BJ (cell line): ENCODE results near the gene STYXL2. TPM values are rescaled to one million over a fixed set of nuclear protein-coding genes. Genes with fewer than 3 reads are reported as not detected.

Experiments
- CTCF ChIA-PET: fragments of 350-600 bp; formaldehyde crosslinking; extraction: SDS; loops from one replicate; lab custom pipeline; 2021; ENCODE audit warnings: antibody characterized with exemption, inconsistent platforms; lab: Yijun Ruan, JAX
- POLR2A ChIA-PET: fragments of 300-600 bp; sonication (Branson Sonifier 250); formaldehyde crosslinking; extraction: SDS; loops from one replicate; lab custom pipeline; 2021; ENCODE audit warnings: antibody characterized with exemption; lab: Charles Lee
- DNase-seq: peaks from one replicate; pipeline ENCODE4 v3.0.0-alpha.2; 2011; ENCODE audit warnings: low read depth
- H3K27me3 ChIP-seq: 2 replicates; pipeline ENCODE4 v1.6.0; 2011; ENCODE audit warnings: low read length; ENCODE audit not compliant: control insufficient read depth, insufficient read depth
- H3K36me3 ChIP-seq: 2 replicates; pipeline ENCODE4 v1.5.1; 2011; ENCODE audit warnings: low read length; ENCODE audit not compliant: control insufficient read depth, insufficient read depth
- H3K4me3 ChIP-seq: 2 replicates; pipeline ENCODE4 v1.5.1; 2011; ENCODE audit warnings: low read depth, mild to moderate bottlenecking, control low read depth, low read length
- polyA plus RNA-seq: library from polyadenylated mRNA; depleted of rRNA; stranded (reverse); fragments of >200 nt; gene quantifications from 2 replicates; pipeline ENCODE4 v1.2.3, GENCODE V29; 2011; rRNA removed
- TF ChIP-seq, protein P1 (sequence below): IDR thresholded peaks from 2 replicates; pipeline ENCODE4 v1.5.1; 2011; ENCODE audit warnings: low read depth, mild to moderate bottlenecking, control low read depth, inconsistent platforms, low read length, moderate library complexity; ENCODE audit not compliant: insufficient read depth

The STYXL2 gene
- polyA plus RNA-seq, 1 experiment = not detected

DNA sequence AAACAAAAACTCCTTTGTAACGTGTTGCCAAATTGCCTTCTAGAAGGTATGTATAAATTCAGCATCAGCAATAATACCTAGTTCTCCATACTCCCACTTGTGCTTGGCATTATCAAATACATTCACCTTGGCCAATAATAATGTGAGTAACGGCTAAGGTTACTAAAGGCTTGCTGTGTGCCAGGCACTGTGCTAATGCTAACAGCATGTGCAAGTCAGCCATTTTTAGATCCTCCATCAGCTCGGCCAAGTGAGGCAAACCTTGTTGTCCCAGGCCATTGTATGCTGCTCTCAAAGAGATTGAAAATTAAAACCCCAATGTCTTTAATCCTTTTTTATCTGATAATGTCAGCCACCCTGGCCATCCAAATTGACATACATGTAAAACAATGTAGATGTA lies 48.1 kb downstream of the STYXL2 start:
- no peak for DNase-seq
- H3K27me3 ChIP-seq = no peaks in the 10 kb centered on the region
- ChIA-PET POLR2A (no interaction called here), CTCF (no interaction called here)
- no peaks in the 10 kb centered on the region for H3K36me3 ChIP-seq
- no peak overlapping the region for H3K4me3 ChIP-seq
- TF ChIP-seq, protein P1, sequence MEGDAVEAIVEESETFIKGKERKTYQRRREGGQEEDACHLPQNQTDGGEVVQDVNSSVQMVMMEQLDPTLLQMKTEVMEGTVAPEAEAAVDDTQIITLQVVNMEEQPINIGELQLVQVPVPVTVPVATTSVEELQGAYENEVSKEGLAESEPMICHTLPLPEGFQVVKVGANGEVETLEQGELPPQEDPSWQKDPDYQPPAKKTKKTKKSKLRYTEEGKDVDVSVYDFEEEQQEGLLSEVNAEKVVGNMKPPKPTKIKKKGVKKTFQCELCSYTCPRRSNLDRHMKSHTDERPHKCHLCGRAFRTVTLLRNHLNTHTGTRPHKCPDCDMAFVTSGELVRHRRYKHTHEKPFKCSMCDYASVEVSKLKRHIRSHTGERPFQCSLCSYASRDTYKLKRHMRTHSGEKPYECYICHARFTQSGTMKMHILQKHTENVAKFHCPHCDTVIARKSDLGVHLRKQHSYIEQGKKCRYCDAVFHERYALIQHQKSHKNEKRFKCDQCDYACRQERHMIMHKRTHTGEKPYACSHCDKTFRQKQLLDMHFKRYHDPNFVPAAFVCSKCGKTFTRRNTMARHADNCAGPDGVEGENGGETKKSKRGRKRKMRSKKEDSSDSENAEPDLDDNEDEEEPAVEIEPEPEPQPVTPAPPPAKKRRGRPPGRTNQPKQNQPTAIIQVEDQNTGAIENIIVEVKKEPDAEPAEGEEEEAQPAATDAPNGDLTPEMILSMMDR = no peak

Other genes with a start within 250 kb of the STYXL2 start
- 6.6 and 8.6 TPM in 2 replicates for gene TADA1, start 217.8 kb upstream of the STYXL2 start, polyA plus RNA-seq
- 0.01 TPM in 1 of 2 replicates, not detected in the other for gene ILDR2, start 118.5 kb upstream of the STYXL2 start, polyA plus RNA-seq
- not detected in 2 replicates for gene MAEL, start 104.8 kb upstream of the STYXL2 start, polyA plus RNA-seq
- not detected in 2 replicates for gene GPA33, start 3.7 kb upstream of the STYXL2 start, polyA plus RNA-seq
- 3.9 and 4.6 TPM in 2 replicates for gene POU2F1, start 126.8 kb downstream of the STYXL2 start, polyA plus RNA-seq